GM18858 (cell line): Measurements from ENCODE around the gene PTPRD.
"Not testable (repeated sequence)": the region's sequence is repeated elsewhere in the genome, so short reads cannot be mapped to it uniquely, and the experiment has no call there.

Source experiments
- ATAC-seq: cut with Tn5 transposase; IDR thresholded peaks from one replicate; pipeline ENCODE4 v1.9.1; 2021; ENCODE audit not compliant: unreplicated experiment

PTPRD gene

GRCh38 chr9:9538356-9538755 is 1074.4 kb downstream of the PTPRD start:
- ATAC-seq = no peak

- ATAC-seq = no peak
These were observed 1076.3 kb downstream of the PTPRD start for GRCh38 chr9:9536523-9536922.

GRCh38 chr9:9523476-9524139 is 1089.2 kb downstream of the PTPRD start:
- no peak for ATAC-seq

GRCh38 chr9:9522406-9522805 is 1090.4 kb downstream of the PTPRD start:
- ATAC-seq = no peak

GRCh38 chr9:9521033-9521779 is 1091.6 kb downstream of the PTPRD start:
- ATAC-seq = no peak

GRCh38 chr9:9504869-9505268 is 1107.9 kb downstream of the PTPRD start:
- no peak for ATAC-seq

- no peak for ATAC-seq
These were observed 1113.3 kb downstream of the PTPRD start for GRCh38 chr9:9499546-9499945.

GRCh38 chr9:9498846-9499245 is 1114.0 kb downstream of the PTPRD start:
- no peak for ATAC-seq

- no peak for ATAC-seq
These were observed 1114.7 kb downstream of the PTPRD start for GRCh38 chr9:9498128-9498527.

GRCh38 chr9:9494336-9494735 is 1118.5 kb downstream of the PTPRD start:
- ATAC-seq = no peak

- no peak for ATAC-seq
These were observed 1120.3 kb downstream of the PTPRD start for GRCh38 chr9:9492506-9492905.

GRCh38 chr9:9489183-9489582 is 1123.6 kb downstream of the PTPRD start:
- ATAC-seq = no peak

GRCh38 chr9:9483175-9483574 is 1129.6 kb downstream of the PTPRD start:
- no peak for ATAC-seq

GRCh38 chr9:9478741-9479140 is 1134.1 kb downstream of the PTPRD start:
- ATAC-seq = no peak

- ATAC-seq = no peak
These were observed 1143.5 kb downstream of the PTPRD start for GRCh38 chr9:9469271-9469670.

- ATAC-seq = not testable (repeated sequence)
These were observed 1170.9 kb downstream of the PTPRD start for GRCh38 chr9:9441874-9442273.

GRCh38 chr9:9437641-9438040 is 1175.2 kb downstream of the PTPRD start:
- ATAC-seq = no peak

GRCh38 chr9:9426454-9426853 is 1186.3 kb downstream of the PTPRD start:
- not testable (repeated sequence) for ATAC-seq

GRCh38 chr9:9412241-9412640 is 1200.6 kb downstream of the PTPRD start:
- no peak for ATAC-seq

GRCh38 chr9:9410736-9411135 is 1202.1 kb downstream of the PTPRD start:
- no peak for ATAC-seq

- ATAC-seq = no peak
These were observed 1212.8 kb downstream of the PTPRD start for GRCh38 chr9:9399982-9400381.

- no peak for ATAC-seq
These were observed 1216.3 kb downstream of the PTPRD start for GRCh38 chr9:9396518-9396917.

GRCh38 chr9:9395539-9395938 is 1217.3 kb downstream of the PTPRD start:
- no peak for ATAC-seq
